PC-3 (cell line): Measurements from ENCODE around the gene CXCR3. TPM values are rescaled to one million over a fixed set of nuclear protein-coding genes. Genes with fewer than 3 reads are reported as not detected.
"Not testable (repeated sequence)": the region's sequence is repeated elsewhere in the genome, so short reads cannot be mapped to it uniquely, and the experiment has no call there.

Source experiments
- ATAC-seq: fragments of 200-7000 bp; cut with Tn5 transposase; 2 replicates; pipeline ENCODE4 v1.9.1; 2020; ENCODE audit warnings: mild to moderate bottlenecking, moderate library complexity
- BruUV-seq: library from RNA; stranded (reverse); fragments of 400-500 nt; replicated peaks from 2 replicates; lab custom pipeline; 2021; lab: Mats Ljungman, UMichigan
- CTCF ChIA-PET: fragments of 300-600 bp; sonication (Branson Sonifier 250); formaldehyde crosslinking; loops from one replicate; lab custom pipeline; 2022; ENCODE audit warnings: antibody characterized with exemption; lab: Charles Lee
- POLR2A ChIA-PET: fragments of 300-600 bp; sonication (Branson Sonifier 250); formaldehyde crosslinking; loops from one replicate; lab custom pipeline; 2022; ENCODE audit warnings: antibody characterized with exemption; ENCODE audit not compliant: unreplicated experiment; lab: Charles Lee
- DNase-seq: peaks from one replicate; pipeline ENCODE4 v3.0.0-alpha.2; 2015
- H2AFZ ChIP-seq: fragments of 300-600 bp; sonication (generic); 2 replicates; pipeline ENCODE4 v1.6.0; 2016; ENCODE audit warnings: antibody characterized with exemption, low read length
- H3F3A ChIP-seq: fragments of 300-600 bp; sonication (generic); one replicate; pipeline ENCODE4 v1.6.0; 2017; ENCODE audit warnings: antibody characterized with exemption, low read length, control low read depth, mild to moderate bottlenecking; ENCODE audit not compliant: unreplicated experiment
- H3K27ac ChIP-seq: fragments of 300-600 bp; sonication (generic); 2 replicates; pipeline ENCODE4 v1.5.1; 2016; ENCODE audit warnings: mild to moderate bottlenecking, low read length
- H3K27me3 ChIP-seq: fragments of 300-600 bp; sonication (generic); 2 replicates; pipeline ENCODE4 v1.6.1; 2016; ENCODE audit warnings: low read length, mixed read lengths
- H3K36me3 ChIP-seq: fragments of 300-600 bp; sonication (generic); 2 replicates; pipeline ENCODE4 v1.6.1; 2016; ENCODE audit warnings: low read depth, mixed run types, low read length, mixed read lengths
- H3K4me1 ChIP-seq: fragments of 300-600 bp; sonication (generic); 2 replicates; pipeline ENCODE4 v1.5.1; 2016; ENCODE audit warnings: low read length; ENCODE audit not compliant: insufficient read depth
- H3K4me2 ChIP-seq: fragments of 300-600 bp; sonication (generic); 2 replicates; pipeline ENCODE4 v1.6.0; 2016; ENCODE audit warnings: low read length
- H3K4me3 ChIP-seq: fragments of 300-600 bp; sonication (generic); 2 replicates; pipeline ENCODE4 v1.5.1; 2016; ENCODE audit warnings: mild to moderate bottlenecking, low read length, mixed read lengths
- H3K79me2 ChIP-seq: fragments of 300-600 bp; sonication (generic); 2 replicates; pipeline ENCODE4 v1.6.1; 2017; ENCODE audit warnings: low read length, mixed read lengths
- H3K9ac ChIP-seq: fragments of 300-600 bp; sonication (generic); 2 replicates; pipeline ENCODE4 v1.6.0; 2016; ENCODE audit warnings: mild to moderate bottlenecking, low read length
- H3K9me2 ChIP-seq: fragments of 300-600 bp; sonication (generic); replicated peaks from 2 replicates; pipeline ENCODE4 v1.6.1; 2016; ENCODE audit warnings: mixed run types, low read length, mixed read lengths
- H3K9me3 ChIP-seq: fragments of 300-600 bp; sonication (generic); 2 replicates; pipeline ENCODE4 v1.6.1; 2016; ENCODE audit warnings: low read length, mixed read lengths
- H4K20me1 ChIP-seq: fragments of 300-600 bp; sonication (generic); 2 replicates; pipeline ENCODE4 v1.6.1; 2016; ENCODE audit warnings: low read length, mixed read lengths
- CTCF ChIP-seq: fragments of 300-600 bp; sonication (generic); conservative IDR thresholded peaks from 2 replicates; pipeline ENCODE4 v1.5.1; 2017; ENCODE audit warnings: antibody characterized with exemption, low read depth, mild to moderate bottlenecking, low read length
- EZH2 ChIP-seq: fragments of 300-600 bp; sonication (generic); IDR thresholded peaks from one replicate; pipeline ENCODE4 v1.6.1; 2017; ENCODE audit warnings: antibody characterized with exemption, mild to moderate bottlenecking, low read length; ENCODE audit not compliant: unreplicated experiment
- EZH2phosphoT487 ChIP-seq: fragments of 300-600 bp; sonication (generic); IDR thresholded peaks from 2 replicates; pipeline ENCODE4 v1.6.1; 2018; ENCODE audit warnings: mild to moderate bottlenecking, antibody characterized with exemption, low read length, borderline replicate concordance
- intact Hi-C: fragments of 100-400 bp; cut with micrococcal nuclease; formaldehyde crosslinking; loops from 2 replicates; pipeline ENCODE4 v1.9.0; 2023
- total RNA-seq: library from RNA; depleted of rRNA; stranded (reverse); fragments of >200 nt; gene quantifications from 2 replicates; pipeline ENCODE4 v1.2.3, GENCODE V29; 2014; rRNA removed

The CXCR3 gene
- total RNA-seq, 1 experiment from 2014 or later = not detected

- DNase-seq (no peak), ATAC-seq (no peak; the same call in 1 of the 2 replicates)
- Histone ChIP-seq H3K9me3 (no peaks in the 10 kb centered on the region), H3F3A (no peaks in the 10 kb centered on the region), H3K9ac (no peak overlapping the region), H3K79me2 (no peaks in the 10 kb centered on the region), H3K9me2 (no peaks in the 10 kb centered on the region), H3K4me1 (peaks cover 10% of the 10 kb centered on the region; the same call in 1 of the 2 replicates), H3K4me3 (no peak overlapping the region), H3K4me2 (no peak overlapping the region), H3K36me3 (peaks cover 55% of the 10 kb centered on the region), H4K20me1 (no peaks in the 10 kb centered on the region; the same call in 1 of the 2 replicates), H3K27ac (no peak overlapping the region), H3K27me3 (no peaks in the 10 kb centered on the region), H2AFZ (no peak overlapping the region)
- intact Hi-C loops = no loop called here
- BruUV-seq = no TSS peak
- ChIA-PET POLR2A (no interaction called here), CTCF (no interaction called here)
- TF ChIP-seq EZH2phosphoT487 = no peak
- TF ChIP-seq CTCF = no peak
- TF ChIP-seq EZH2 = no peak
Observed at GRCh38 chrX:71573590-71573989, 44.7 kb downstream of the CXCR3 start.

GRCh38 chrX:71571390-71571789 is 46.9 kb downstream of the CXCR3 start:
- H2AFZ ChIP-seq, H3K9ac ChIP-seq, ATAC-seq, H3K4me1 ChIP-seq, DNase-seq, H3K4me3 ChIP-seq, H3F3A ChIP-seq, intact Hi-C loops, CTCF ChIA-PET, H3K27ac ChIP-seq, H3K79me2 ChIP-seq, POLR2A ChIA-PET, H4K20me1 ChIP-seq, H3K4me2 ChIP-seq, H3K27me3 ChIP-seq, H3K9me3 ChIP-seq, H3K9me2 ChIP-seq, BruUV-seq: not testable (repeated sequence)
- peaks cover 75% of the 10 kb centered on the region for H3K36me3 ChIP-seq

Other genes with a start within 250 kb of the CXCR3 start
- gene OGT, start 85.4 kb downstream of the CXCR3 start, total RNA-seq = 94.2 and 99.8 TPM in 2 replicates
- 1.6 and 2.9 TPM in 2 replicates for gene GCNA, start 40.1 kb downstream of the CXCR3 start, total RNA-seq
- gene CXorf49, start 99.8 kb upstream of the CXCR3 start, total RNA-seq = not detected in 2 replicates
- gene CXorf49B, start 144.8 kb upstream of the CXCR3 start, total RNA-seq = not detected in 2 replicates